H9 (cell line): Measurements from ENCODE around the gene STARD9. TPM values are rescaled to one million over a fixed set of nuclear protein-coding genes. Genes with fewer than 3 reads are reported as not detected.

Source experiments
- DNase-seq: peaks from one replicate; pipeline ENCODE4 v3.0.0-alpha.2; 2017
- H2AFZ ChIP-seq: one replicate; pipeline ENCODE4 v1.6.1; 2013; ENCODE audit warnings: mild to moderate bottlenecking, low read length, control low read depth, moderate library complexity
- H2AK5ac ChIP-seq: 2 replicates; pipeline ENCODE4 v1.6.1; 2013; ENCODE audit warnings: low read length, control low read depth, mixed read lengths; ENCODE audit not compliant: insufficient read length
- H2BK120ac ChIP-seq: one replicate; pipeline ENCODE4 v1.6.1; 2013; ENCODE audit warnings: low read depth, mild to moderate bottlenecking, low read length, control low read depth, inconsistent platforms; ENCODE audit not compliant: poor library complexity, severe bottlenecking
- H2BK12ac ChIP-seq: 2 replicates; pipeline ENCODE4 v1.6.1; 2013; ENCODE audit warnings: low read length, control low read depth, mixed read lengths, low read depth; ENCODE audit not compliant: insufficient read length
- H2BK15ac ChIP-seq: 2 replicates; pipeline ENCODE4 v1.6.1; 2013; ENCODE audit warnings: low read depth, low read length, control low read depth
- H2BK20ac ChIP-seq: one replicate; pipeline ENCODE4 v1.6.1; 2013; ENCODE audit warnings: low read depth, mild to moderate bottlenecking, low read length, control low read depth, inconsistent platforms; ENCODE audit not compliant: poor library complexity, severe bottlenecking
- H2BK5ac ChIP-seq: 2 replicates; pipeline ENCODE4 v1.6.1; 2013; ENCODE audit warnings: low read length, control low read depth, mixed read lengths; ENCODE audit not compliant: insufficient read length
- H3K14ac ChIP-seq: 2 replicates; pipeline ENCODE4 v1.6.1; 2013; ENCODE audit warnings: low read length, control low read depth; ENCODE audit not compliant: insufficient read depth
- H3K18ac ChIP-seq: 2 replicates; pipeline ENCODE4 v1.6.1; 2013; ENCODE audit warnings: low read depth, mild to moderate bottlenecking, mixed read lengths, low read length, control low read depth; ENCODE audit not compliant: insufficient read length
- H3K23ac ChIP-seq: 2 replicates; pipeline ENCODE4 v1.6.1; 2013; ENCODE audit warnings: low read length, control low read depth, mixed read lengths, low read depth; ENCODE audit not compliant: insufficient read length
- H3K23me2 ChIP-seq: 2 replicates; pipeline ENCODE4 v1.6.1; 2013; ENCODE audit warnings: low read depth, mild to moderate bottlenecking, mixed read lengths, low read length, control low read depth; ENCODE audit not compliant: insufficient read length, poor library complexity, severe bottlenecking
- H3K27ac ChIP-seq: 2 replicates; pipeline ENCODE4 v1.5.1; 2013; ENCODE audit warnings: low read length, control low read depth, mixed read lengths, low read depth; ENCODE audit not compliant: insufficient read length
- H3K27me3 ChIP-seq: 2 replicates; pipeline ENCODE4 v1.6.1; 2013; ENCODE audit warnings: low read length, control low read depth, inconsistent platforms; ENCODE audit not compliant: insufficient read depth
- H3K4ac ChIP-seq: 2 replicates; pipeline ENCODE4 v1.6.1; 2013; ENCODE audit warnings: low read depth, mild to moderate bottlenecking, control low read depth, inconsistent platforms, low read length, moderate library complexity
- H3K4me1 ChIP-seq: 2 replicates; pipeline ENCODE4 v1.6.1; 2013; ENCODE audit warnings: low read length, control low read depth, inconsistent platforms; ENCODE audit not compliant: insufficient read depth
- H3K4me2 ChIP-seq: 2 replicates; pipeline ENCODE4 v1.6.1; 2013; ENCODE audit warnings: low read length, control low read depth, mixed read lengths; ENCODE audit not compliant: insufficient read length, insufficient read depth
- H3K56ac ChIP-seq: 2 replicates; pipeline ENCODE4 v1.6.1; 2013; ENCODE audit warnings: low read depth, mild to moderate bottlenecking, mixed read lengths, low read length, control low read depth; ENCODE audit not compliant: insufficient read length
- H3K79me1 ChIP-seq: 2 replicates; pipeline ENCODE4 v1.6.1; 2013; ENCODE audit warnings: low read depth, mild to moderate bottlenecking, moderate library complexity, low read length, control low read depth, inconsistent platforms; ENCODE audit not compliant: insufficient read depth, poor library complexity, severe bottlenecking
- H3K79me2 ChIP-seq: 2 replicates; pipeline ENCODE4 v1.6.1; 2013; ENCODE audit warnings: low read length, control low read depth, inconsistent platforms; ENCODE audit not compliant: insufficient read depth
- H3K9ac ChIP-seq: 2 replicates; pipeline ENCODE4 v1.6.1; 2013; ENCODE audit warnings: low read length, control low read depth, mixed read lengths; ENCODE audit not compliant: insufficient read length; ENCODE audit errors: extremely low read depth
- H3K9me3 ChIP-seq: one replicate; pipeline ENCODE4 v1.6.1; 2013; ENCODE audit warnings: low read depth, low read length, inconsistent platforms; ENCODE audit not compliant: control insufficient read depth
- H3T11ph ChIP-seq: one replicate; pipeline ENCODE4 v1.6.1; 2013; ENCODE audit warnings: mild to moderate bottlenecking, low read length, control low read depth, inconsistent platforms
- H4K20me1 ChIP-seq: one replicate; pipeline ENCODE4 v1.6.1; 2013; ENCODE audit not compliant: control insufficient read depth, insufficient read length, insufficient read depth
- H4K5ac ChIP-seq: 2 replicates; pipeline ENCODE4 v1.6.1; 2013; ENCODE audit warnings: low read depth, mild to moderate bottlenecking, mixed read lengths, low read length, control low read depth; ENCODE audit not compliant: insufficient read length
- H4K8ac ChIP-seq: replicated peaks from 2 replicates; pipeline ENCODE4 v1.6.1; 2013; ENCODE audit warnings: low read length, control low read depth, mixed read lengths, low read depth; ENCODE audit not compliant: insufficient read length
- H4K91ac ChIP-seq: 2 replicates; pipeline ENCODE4 v1.6.1; 2013; ENCODE audit warnings: low read depth, mild to moderate bottlenecking, moderate library complexity, mixed read lengths, low read length, control low read depth; ENCODE audit not compliant: insufficient read length
- H3K27ac Mint-ChIP-seq, 3 experiments: 2 replicates in 2 of 3; 3 replicates in 1 of 3; pipeline ENCODE4 v1.8.0; 2020 to 2021; ENCODE audit warnings: mixed read lengths in 3 of 3, mild to moderate bottlenecking in 1 of 3, moderate library complexity in 1 of 3
- H3K27me3 Mint-ChIP-seq: 2 replicates; pipeline ENCODE4 v1.8.0; 2021; ENCODE audit warnings: low read depth, mild to moderate bottlenecking, moderate library complexity, mixed read lengths
- H3K36me3 Mint-ChIP-seq, 3 experiments: 2 replicates in 2 of 3; 3 replicates in 1 of 3; pipeline ENCODE4 v1.8.0; 2020 to 2021; ENCODE audit warnings: low read depth in 3 of 3, mixed read lengths in 3 of 3; ENCODE audit not compliant: insufficient read depth in 1 of 3
- H3K4me1 Mint-ChIP-seq, 2 experiments: 2 replicates each; pipeline ENCODE4 v1.8.0; 2020; ENCODE audit warnings: mixed read lengths in 2 of 2
- H3K4me3 Mint-ChIP-seq, 2 experiments: 2 replicates in 1 of 2; 3 replicates in 1 of 2; pipeline ENCODE4 v1.8.0; 2020 to 2021; ENCODE audit warnings: mild to moderate bottlenecking in 2 of 2, mixed read lengths in 2 of 2, moderate library complexity in 1 of 2
- H3K9me3 Mint-ChIP-seq, 2 experiments: 2 replicates in 1 of 2; 3 replicates in 1 of 2; pipeline ENCODE4 v1.8.0; 2020; ENCODE audit warnings: mild to moderate bottlenecking in 2 of 2, mixed read lengths in 2 of 2, moderate library complexity in 1 of 2
- WGBS: extraction: QIAGEN DNeasy Blood & Tissue Kit; methylation state at CpG from one replicate; pipeline ENCODE4 v1.1.7; 2013; ENCODE audit warnings: missing lambda C conversion rate, low lambda C conversion rate, mixed read lengths; ENCODE audit not compliant: insufficient read length; ENCODE audit errors: extremely low coverage; 5-methylcytosine and 5-hydroxymethylcytosine counted together
- total RNA-seq: library from RNA; stranded (reverse); gene quantifications from 2 replicates; pipeline ENCODE4 v1.2.1, GENCODE V29; 2021
- TF ChIP-seq, protein P1 (sequence below): fragments of 200-600 bp; sonication (generic); conservative IDR thresholded peaks from 3 replicates; pipeline ENCODE4 v1.8.0; 2021; ENCODE audit warnings: antibody characterized with exemption, mild to moderate bottlenecking

The STARD9 gene
- total RNA-seq, 1 experiment from 2014 or later: 6.9 TPM

DNA sequence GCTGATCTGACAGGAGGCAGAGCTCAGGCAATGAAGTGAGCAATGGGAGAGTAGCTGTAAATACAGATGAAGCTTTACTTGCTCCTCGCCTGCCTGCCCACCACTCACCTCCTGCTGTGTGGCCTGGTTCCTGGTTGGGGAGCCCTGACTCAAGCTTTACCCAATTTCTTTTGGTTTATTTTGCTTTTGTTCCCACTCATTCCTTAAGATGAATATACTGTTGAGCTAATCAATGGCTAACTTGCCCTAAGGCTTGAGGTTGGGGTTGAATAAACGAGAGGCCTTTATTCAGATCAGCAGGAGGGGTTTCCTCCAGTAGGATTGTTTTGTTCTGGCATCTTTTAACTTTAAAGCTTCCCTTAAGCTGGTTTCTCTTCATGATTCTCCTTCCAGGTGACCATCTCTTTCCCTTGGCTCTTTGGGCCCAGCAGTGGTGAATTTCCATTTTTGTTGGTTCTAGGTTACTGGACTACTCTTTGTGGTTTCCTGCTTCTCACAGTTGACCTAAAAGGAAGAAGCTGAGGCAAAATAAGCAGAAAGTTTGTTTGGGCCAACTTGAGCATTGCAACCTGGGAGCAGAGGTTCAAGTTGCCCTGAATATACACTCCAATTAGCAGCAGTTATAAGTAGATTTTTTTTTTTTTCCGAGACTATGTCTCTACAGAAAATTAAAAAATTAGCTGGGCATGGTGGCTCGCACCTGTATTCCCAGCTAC lies 44.4 kb downstream of the STARD9 start:
- Histone ChIP-seq H3K27ac (no peak overlapping the region), H3K56ac (no peak overlapping the region), H3K79me2 (no peaks in the 10 kb centered on the region), H3K79me1 (no peaks in the 10 kb centered on the region), H4K8ac (no peak overlapping the region), H3T11ph (no peak overlapping the region), H2BK5ac (no peak overlapping the region), H2BK120ac (no peak overlapping the region), H2BK15ac (no peak overlapping the region), H3K23me2 (no peaks in the 10 kb centered on the region), H3K23ac (no peak overlapping the region), H2AK5ac (no peak overlapping the region), H3K14ac (no peak overlapping the region), H3K4me1 (no peaks in the 10 kb centered on the region; the same call in 1 of the 2 replicates), H3K18ac (peak overlapping the region; percentile 50), H3K9me3 (no peaks in the 10 kb centered on the region), H3K4ac (no peak overlapping the region), H4K5ac (no peak overlapping the region), H2BK20ac (no peak overlapping the region), H3K27me3 (no peaks in the 10 kb centered on the region), H3K9ac (no peak overlapping the region), H2AFZ (no peak overlapping the region), H4K91ac (no peak overlapping the region), H4K20me1 (no peaks in the 10 kb centered on the region), H3K4me2 (no peak overlapping the region), H2BK12ac (no peak overlapping the region)
- no CpG with 5 or more reads among the region's 4 CpGs for WGBS
- peak; percentile 87 for DNase-seq
- H3K4me1 Mint-ChIP-seq: peaks cover 24% of the 10 kb centered on the region in 2 experiments
- H3K27ac Mint-ChIP-seq: peak overlapping the region; percentile 70 to 96 (median 79); a peak in 5 of 7 replicates
- H3K36me3 Mint-ChIP-seq: peaks cover 0 to 5% (median 0%) of the 10 kb centered on the region in 3 experiments; a peak in 1 of 7 replicates
- peak overlapping the region in 1 of 2 experiments; percentile 14; a peak in 4 of 5 replicates for H3K4me3 Mint-ChIP-seq
- TF ChIP-seq, protein P1, sequence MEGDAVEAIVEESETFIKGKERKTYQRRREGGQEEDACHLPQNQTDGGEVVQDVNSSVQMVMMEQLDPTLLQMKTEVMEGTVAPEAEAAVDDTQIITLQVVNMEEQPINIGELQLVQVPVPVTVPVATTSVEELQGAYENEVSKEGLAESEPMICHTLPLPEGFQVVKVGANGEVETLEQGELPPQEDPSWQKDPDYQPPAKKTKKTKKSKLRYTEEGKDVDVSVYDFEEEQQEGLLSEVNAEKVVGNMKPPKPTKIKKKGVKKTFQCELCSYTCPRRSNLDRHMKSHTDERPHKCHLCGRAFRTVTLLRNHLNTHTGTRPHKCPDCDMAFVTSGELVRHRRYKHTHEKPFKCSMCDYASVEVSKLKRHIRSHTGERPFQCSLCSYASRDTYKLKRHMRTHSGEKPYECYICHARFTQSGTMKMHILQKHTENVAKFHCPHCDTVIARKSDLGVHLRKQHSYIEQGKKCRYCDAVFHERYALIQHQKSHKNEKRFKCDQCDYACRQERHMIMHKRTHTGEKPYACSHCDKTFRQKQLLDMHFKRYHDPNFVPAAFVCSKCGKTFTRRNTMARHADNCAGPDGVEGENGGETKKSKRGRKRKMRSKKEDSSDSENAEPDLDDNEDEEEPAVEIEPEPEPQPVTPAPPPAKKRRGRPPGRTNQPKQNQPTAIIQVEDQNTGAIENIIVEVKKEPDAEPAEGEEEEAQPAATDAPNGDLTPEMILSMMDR: no peak
- no peaks in the 10 kb centered on the region for H3K9me3 Mint-ChIP-seq
- no peaks in the 10 kb centered on the region for H3K27me3 Mint-ChIP-seq
